Natural killer cell (primary cell): ENCODE data around the gene CRNKL1. TPM values are rescaled to one million over a fixed set of nuclear protein-coding genes. Genes with fewer than 3 reads are reported as not detected.
A peak's percentile ranks its signal among the peaks of the same experiment; 100 is the strongest.

Experiments used
- ATAC-seq, 3 donors: fragments of 150-1000 bp in 2 of 3; fragments of 200-7000 bp in 1 of 3; cut with Tn5 transposase; 1 replicate in 1 of 3; 2 replicates in 2 of 3; pipeline ENCODE4 v1.10.0; 2021; ENCODE audit warnings: mild to moderate bottlenecking in 2 of 3, moderate library complexity in 2 of 3
- DNase-seq, 2 donors: peaks; one replicate each; pipeline versions ENCODE4 v3.0.0 to v3.0.0-alpha.2; 2013 to 2021; ENCODE audit warnings: mixed read lengths in 1 of 2
- H3K27ac ChIP-seq: one replicate; pipeline ENCODE4 v1.5.1; 2013; ENCODE audit warnings: mild to moderate bottlenecking, low read length
- H3K27me3 ChIP-seq: one replicate; pipeline ENCODE4 v1.6.1; 2013; ENCODE audit warnings: low read length; ENCODE audit not compliant: control insufficient read depth, insufficient read depth
- H3K36me3 ChIP-seq: one replicate; pipeline ENCODE4 v1.6.1; 2013; ENCODE audit warnings: low read length; ENCODE audit not compliant: control insufficient read depth, insufficient read depth
- H3K4me1 ChIP-seq: one replicate; pipeline ENCODE4 v1.6.1; 2013; ENCODE audit warnings: low read length; ENCODE audit not compliant: control insufficient read depth, insufficient read depth
- H3K4me3 ChIP-seq: one replicate; pipeline ENCODE4 v1.5.1; 2013; ENCODE audit warnings: low read length
- H3K9me3 ChIP-seq: one replicate; pipeline ENCODE4 v1.6.1; 2013; ENCODE audit warnings: low read length; ENCODE audit not compliant: control insufficient read depth, insufficient read depth
- H3K27ac Mint-ChIP-seq, 2 donors: one replicate each; pipeline ENCODE4 v1.8.0; 2022; ENCODE audit warnings: mild to moderate bottlenecking in 2 of 2, mixed read lengths in 2 of 2, moderate library complexity in 1 of 2
- H3K27me3 Mint-ChIP-seq, 2 donors: one replicate each; pipeline ENCODE4 v1.8.0; 2022; ENCODE audit warnings: low read depth in 2 of 2, mixed read lengths in 2 of 2
- H3K36me3 Mint-ChIP-seq: one replicate; pipeline ENCODE4 v1.8.0; 2022; ENCODE audit warnings: mixed read lengths
- H3K4me1 Mint-ChIP-seq, 2 donors: one replicate each; pipeline ENCODE4 v1.8.0; 2022; ENCODE audit warnings: mixed read lengths in 2 of 2
- H3K4me3 Mint-ChIP-seq: one replicate; pipeline ENCODE4 v1.8.0; 2022; ENCODE audit warnings: mild to moderate bottlenecking, moderate library complexity, mixed read lengths
- H3K9me3 Mint-ChIP-seq, 2 donors: one replicate each; pipeline ENCODE4 v1.8.0; 2022; ENCODE audit warnings: mixed read lengths in 2 of 2
- WGBS: methylation state at CpG from one replicate; pipeline ENCODE4 v1.1.7; 2013; ENCODE audit warnings: missing lambda C conversion rate; ENCODE audit not compliant: insufficient coverage; 5-methylcytosine and 5-hydroxymethylcytosine counted together
- intact Hi-C: fragments of 100-400 bp; cut with micrococcal nuclease; formaldehyde crosslinking; loops from one replicate; pipeline ENCODE4 v1.14.2; 2022
- total RNA-seq, 4 donors: library from RNA; stranded (reverse); fragments of 120-200 nt in 1 of 4; gene quantifications; one replicate each; pipeline versions ENCODE4 v1.2.3 to v1.2.4, GENCODE V29; 2013 to 2022
- TF ChIP-seq, protein P1 (sequence below): fragments of 200-600 bp; IDR thresholded peaks from one replicate; pipeline ENCODE4 v1.8.0; 2022; ENCODE audit warnings: antibody characterized with exemption

CRNKL1 gene
- total RNA-seq, 3 donors from 2014 or later (not counting 1 experiment from before 2014, with no cell fraction given), result 30.8 to 34.5 (median 31.6) TPM

- intact Hi-C loops, result loop anchor here (1.0 kb wide), 1 partner anchor 35 kb away; the partner anchor contains the start of genes CFAP61 and CRNKL1
- H3K4me1 Mint-ChIP-seq, result peaks cover 36 to 49% of the 10 kb centered on the region in 2 donors
- TF ChIP-seq, protein P1, sequence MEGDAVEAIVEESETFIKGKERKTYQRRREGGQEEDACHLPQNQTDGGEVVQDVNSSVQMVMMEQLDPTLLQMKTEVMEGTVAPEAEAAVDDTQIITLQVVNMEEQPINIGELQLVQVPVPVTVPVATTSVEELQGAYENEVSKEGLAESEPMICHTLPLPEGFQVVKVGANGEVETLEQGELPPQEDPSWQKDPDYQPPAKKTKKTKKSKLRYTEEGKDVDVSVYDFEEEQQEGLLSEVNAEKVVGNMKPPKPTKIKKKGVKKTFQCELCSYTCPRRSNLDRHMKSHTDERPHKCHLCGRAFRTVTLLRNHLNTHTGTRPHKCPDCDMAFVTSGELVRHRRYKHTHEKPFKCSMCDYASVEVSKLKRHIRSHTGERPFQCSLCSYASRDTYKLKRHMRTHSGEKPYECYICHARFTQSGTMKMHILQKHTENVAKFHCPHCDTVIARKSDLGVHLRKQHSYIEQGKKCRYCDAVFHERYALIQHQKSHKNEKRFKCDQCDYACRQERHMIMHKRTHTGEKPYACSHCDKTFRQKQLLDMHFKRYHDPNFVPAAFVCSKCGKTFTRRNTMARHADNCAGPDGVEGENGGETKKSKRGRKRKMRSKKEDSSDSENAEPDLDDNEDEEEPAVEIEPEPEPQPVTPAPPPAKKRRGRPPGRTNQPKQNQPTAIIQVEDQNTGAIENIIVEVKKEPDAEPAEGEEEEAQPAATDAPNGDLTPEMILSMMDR, result peak; percentile 72
- Histone ChIP-seq H3K9me3 (no peaks in the 10 kb centered on the region), H3K27me3 (no peaks in the 10 kb centered on the region), H3K27ac (peak within 1 kb of the TSS; percentile 68), H3K4me3 (peak within 1 kb of the TSS; percentile 74), H3K4me1 (peaks cover 15% of the 10 kb centered on the region), H3K36me3 (no peaks in the 10 kb centered on the region)
- H3K9me3 Mint-ChIP-seq, result no peaks in the 10 kb centered on the region
- H3K4me3 Mint-ChIP-seq, result peak within 1 kb of the TSS; percentile 91
- H3K27me3 Mint-ChIP-seq, result peaks cover 0 to 5% of the 10 kb centered on the region in 2 donors
- ATAC-seq (peak; percentile 95 to 99 (median 97)), DNase-seq (peak; percentile 84 to 94)
- WGBS, result under 1% methylated on average over 81 of the region's 81 CpGs
- no peaks in the 10 kb centered on the region for H3K36me3 Mint-ChIP-seq
- H3K27ac Mint-ChIP-seq, result peak within 1 kb of the TSS; percentile 87 to 95
These were observed 35.0 kb downstream of the CRNKL1 start, which contains the start of gene NAA20 for GRCh38 chr20:20017001-20017843. TSS of gene NAA20 (plus strand) at chr20:20017362. CDS start at chr20:20017397, 35 bp downstream.

- no peak overlapping the region for H3K27ac Mint-ChIP-seq
- 0% methylated on average over 1 of the region's 2 CpGs for WGBS
- intact Hi-C loops, result no loop called here
- Histone ChIP-seq H3K27me3 (no peaks in the 10 kb centered on the region), H3K4me3 (no peak overlapping the region), H3K4me1 (peaks cover 15% of the 10 kb centered on the region), H3K36me3 (no peaks in the 10 kb centered on the region), H3K9me3 (no peaks in the 10 kb centered on the region), H3K27ac (no peak overlapping the region)
- TF ChIP-seq, protein P1, result no peak
- H3K4me3 Mint-ChIP-seq, result no peak overlapping the region
- no peaks in the 10 kb centered on the region for H3K9me3 Mint-ChIP-seq
- H3K27me3 Mint-ChIP-seq, result peaks cover 6 to 9% of the 10 kb centered on the region in 2 donors
- ATAC-seq, result no peak
- H3K36me3 Mint-ChIP-seq, result no peaks in the 10 kb centered on the region
- peak in 1 of 2 donors; percentile 27 for DNase-seq
- peaks cover 24 to 25% of the 10 kb centered on the region in 2 donors for H3K4me1 Mint-ChIP-seq
These were observed 37.6 kb downstream of the CRNKL1 start for GRCh38 chr20:20014659-20015058.

DNA sequence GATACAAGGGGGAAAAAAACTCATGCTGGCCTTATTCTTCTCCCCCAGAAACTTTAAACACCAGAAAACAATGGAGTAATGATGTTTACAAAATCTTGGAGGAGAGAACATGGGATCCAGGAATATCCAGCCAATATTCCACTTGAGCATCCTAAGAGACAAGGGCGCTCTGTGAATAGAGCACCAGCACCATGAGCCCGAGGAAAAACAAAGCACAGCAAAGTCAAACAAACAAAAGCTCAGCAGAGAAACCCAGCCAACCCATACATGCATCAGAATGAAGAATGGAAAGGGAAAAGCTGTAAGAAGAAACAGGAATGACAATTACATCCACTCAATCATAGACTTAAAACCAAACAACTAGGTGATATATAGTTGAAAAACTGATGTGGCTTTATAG is 39.7 kb downstream of the CRNKL1 start:
- peaks cover 9 to 14% of the 10 kb centered on the region in 2 donors for H3K27me3 Mint-ChIP-seq
- no peak overlapping the region for H3K27ac Mint-ChIP-seq
- Histone ChIP-seq H3K4me3 (no peak overlapping the region), H3K27ac (no peak overlapping the region), H3K9me3 (no peaks in the 10 kb centered on the region), H3K27me3 (no peaks in the 10 kb centered on the region), H3K4me1 (peaks cover 6% of the 10 kb centered on the region), H3K36me3 (no peaks in the 10 kb centered on the region)
- no CpG with 5 or more reads among the region's 2 CpGs for WGBS
- intact Hi-C loops, result no loop called here
- DNase-seq, result no peak
- TF ChIP-seq, protein P1, result no peak
- H3K36me3 Mint-ChIP-seq, result no peaks in the 10 kb centered on the region
- H3K9me3 Mint-ChIP-seq, result no peaks in the 10 kb centered on the region
- no peak overlapping the region for H3K4me3 Mint-ChIP-seq
- H3K4me1 Mint-ChIP-seq, result peaks cover 5 to 7% of the 10 kb centered on the region in 2 donors
- no peak for ATAC-seq
